Breast epithelium (tissue), 3 donors: ENCODE results near the gene THSD1.
"Not testable (repeated sequence)": the region's sequence is repeated elsewhere in the genome, so short reads cannot be mapped to it uniquely, and the experiment has no call there.

Experiments
- CTCF ChIP-seq, 3 donors: fragments of 450-650 bp; IDR thresholded peaks; one replicate each; pipeline ENCODE4 v1.5.1; 2016 to 2017; ENCODE audit warnings: antibody characterized with exemption in 3 of 3, mild to moderate bottlenecking in 3 of 3, moderate library complexity in 3 of 3
- POLR2A ChIP-seq: fragments of 450-650 bp; IDR thresholded peaks from one replicate; pipeline ENCODE4 v1.6.1; 2016; ENCODE audit warnings: antibody characterized with exemption, mild to moderate bottlenecking, moderate library complexity

GRCh38 chr13:52408071-52408658 lies 2.2 kb upstream of the THSD1 start:
- TF ChIP-seq POLR2A; CTCF (IDR thresholded peaks at IDR 0.05): not testable (repeated sequence)
